HL-60/S4 treated with phorbol 12-myristate 13-acetate at 8.2 ng/mL for 4 days and 3 days (cell line): ENCODE results near the gene FBXL19.
"Not testable (repeated sequence)": the region's sequence is repeated elsewhere in the genome, so short reads cannot be mapped to it uniquely, and the experiment has no call there.

ENCODE experiments used
- in situ Hi-C: fragments of 300-500 bp; cut with MboI; formaldehyde crosslinking; loops from 2 replicates; pipeline ENCODE4 v1.15.0; 2022; ENCODE audit warnings: low sequenced_read_pairs

The FBXL19 gene, protein sequence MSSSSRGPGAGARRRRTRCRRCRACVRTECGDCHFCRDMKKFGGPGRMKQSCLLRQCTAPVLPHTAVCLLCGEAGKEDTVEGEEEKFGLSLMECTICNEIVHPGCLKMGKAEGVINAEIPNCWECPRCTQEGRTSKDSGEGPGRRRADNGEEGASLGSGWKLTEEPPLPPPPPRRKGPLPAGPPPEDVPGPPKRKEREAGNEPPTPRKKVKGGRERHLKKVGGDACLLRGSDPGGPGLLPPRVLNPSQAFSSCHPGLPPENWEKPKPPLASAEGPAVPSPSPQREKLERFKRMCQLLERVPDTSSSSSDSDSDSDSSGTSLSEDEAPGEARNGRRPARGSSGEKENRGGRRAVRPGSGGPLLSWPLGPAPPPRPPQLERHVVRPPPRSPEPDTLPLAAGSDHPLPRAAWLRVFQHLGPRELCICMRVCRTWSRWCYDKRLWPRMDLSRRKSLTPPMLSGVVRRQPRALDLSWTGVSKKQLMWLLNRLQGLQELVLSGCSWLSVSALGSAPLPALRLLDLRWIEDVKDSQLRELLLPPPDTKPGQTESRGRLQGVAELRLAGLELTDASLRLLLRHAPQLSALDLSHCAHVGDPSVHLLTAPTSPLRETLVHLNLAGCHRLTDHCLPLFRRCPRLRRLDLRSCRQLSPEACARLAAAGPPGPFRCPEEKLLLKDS

DNA sequence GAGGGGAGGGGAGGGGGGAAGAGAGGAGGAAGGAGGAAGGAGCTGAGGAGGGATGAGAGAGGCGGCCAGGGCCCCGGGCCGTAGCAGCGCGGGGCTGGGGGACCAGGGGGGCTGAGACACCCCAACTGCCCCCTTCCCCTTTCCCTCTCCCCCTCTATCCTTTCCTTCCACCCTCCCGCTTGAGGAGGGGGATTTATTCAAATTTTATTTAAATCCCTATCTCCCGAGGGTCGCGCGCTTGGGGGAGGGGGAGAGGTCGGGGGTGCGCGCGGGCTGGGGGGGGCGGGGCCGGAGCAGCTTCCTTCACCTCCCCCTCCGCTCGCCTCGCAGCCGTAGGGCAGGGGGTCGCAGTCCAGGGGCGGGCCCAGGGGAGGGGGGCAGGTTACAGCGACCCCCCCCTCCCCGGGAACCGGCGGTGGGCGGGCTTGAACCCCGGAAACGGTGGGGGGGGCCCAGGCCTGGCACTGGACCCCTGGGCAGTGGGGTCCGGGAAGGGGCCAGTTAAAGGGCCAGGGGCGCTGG is at the start of gene FBXL19:
Gene FBXL19 (plus strand): TSS at position 19 of the 522 bp plus-strand sequence. CDS start 2,183 bp downstream, outside the sequence.
- in situ Hi-C loops, result no loop called here

DNA sequence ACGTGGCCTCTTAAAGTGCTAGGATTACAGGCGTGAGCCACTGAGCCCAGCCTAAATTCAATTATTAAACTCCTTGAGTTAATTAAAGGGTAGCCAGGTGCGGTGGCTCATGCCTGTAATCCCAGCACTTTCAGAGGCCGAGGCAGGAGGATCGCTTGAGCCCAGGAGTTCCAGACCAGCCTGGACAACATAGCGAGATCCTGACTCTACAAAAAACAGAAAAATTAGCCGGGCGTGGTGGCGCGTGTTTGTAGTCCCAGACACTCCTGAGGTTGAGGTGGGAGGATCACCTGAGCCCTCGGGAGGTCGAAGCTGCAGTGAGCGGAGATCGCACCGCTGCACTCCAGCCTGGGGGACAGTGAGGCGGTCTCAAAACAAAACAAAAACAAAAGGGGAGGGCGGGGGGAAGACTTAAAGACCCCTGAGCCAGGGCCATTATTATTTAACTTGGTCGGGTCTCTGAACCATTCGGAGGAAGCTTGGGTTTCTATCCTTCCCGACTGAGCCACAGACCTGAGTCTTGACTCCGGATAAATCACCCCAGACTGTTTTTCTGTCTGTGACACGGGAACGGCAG is 49.0 kb upstream of the FBXL19 start:
- in situ Hi-C loops, result no loop called here

DNA sequence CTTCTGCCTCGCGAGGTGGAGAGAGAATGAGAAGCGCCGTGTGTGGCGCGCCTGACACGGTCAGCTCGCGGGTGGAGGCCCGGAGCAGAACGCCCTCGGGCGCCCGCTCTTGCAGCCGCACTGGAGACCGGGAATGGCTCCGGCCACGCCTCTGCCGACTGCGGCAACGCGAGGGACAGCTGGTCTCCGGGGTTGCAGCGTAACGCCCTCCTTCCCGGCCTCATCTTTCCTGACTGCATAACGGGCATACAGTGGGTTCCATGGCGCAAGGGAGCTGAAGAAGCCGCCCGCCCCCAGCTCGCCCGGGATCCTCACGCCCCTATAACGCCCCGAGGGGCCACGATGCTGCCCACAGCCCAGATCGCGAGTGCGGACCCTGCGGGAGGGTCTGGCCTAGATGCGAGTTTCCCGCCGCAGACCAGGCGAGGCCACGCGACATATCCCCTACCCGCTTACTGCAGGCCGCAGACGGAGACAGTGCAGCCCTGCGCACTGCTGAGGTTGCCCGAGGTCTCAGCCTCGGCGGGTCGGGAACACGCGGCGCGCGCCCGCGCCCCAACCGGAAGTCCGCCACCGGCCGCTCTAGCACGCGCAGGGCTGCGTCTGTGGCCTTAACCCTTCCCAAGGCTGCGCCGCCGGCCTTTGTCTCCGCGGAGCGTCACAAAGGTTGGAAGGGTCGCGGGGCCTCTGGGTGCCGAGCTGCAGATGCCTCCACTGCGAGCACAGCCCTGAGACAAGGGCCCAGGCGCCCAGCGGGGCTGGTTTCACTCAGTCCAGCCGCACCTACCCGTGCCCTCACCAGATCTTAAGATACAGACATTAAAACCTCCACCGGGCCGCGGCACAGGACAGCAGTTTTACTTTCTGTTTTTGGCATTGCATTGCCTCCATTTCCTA is 48.3 kb upstream of the FBXL19 start:
- in situ Hi-C loops, result no loop called here

DNA sequence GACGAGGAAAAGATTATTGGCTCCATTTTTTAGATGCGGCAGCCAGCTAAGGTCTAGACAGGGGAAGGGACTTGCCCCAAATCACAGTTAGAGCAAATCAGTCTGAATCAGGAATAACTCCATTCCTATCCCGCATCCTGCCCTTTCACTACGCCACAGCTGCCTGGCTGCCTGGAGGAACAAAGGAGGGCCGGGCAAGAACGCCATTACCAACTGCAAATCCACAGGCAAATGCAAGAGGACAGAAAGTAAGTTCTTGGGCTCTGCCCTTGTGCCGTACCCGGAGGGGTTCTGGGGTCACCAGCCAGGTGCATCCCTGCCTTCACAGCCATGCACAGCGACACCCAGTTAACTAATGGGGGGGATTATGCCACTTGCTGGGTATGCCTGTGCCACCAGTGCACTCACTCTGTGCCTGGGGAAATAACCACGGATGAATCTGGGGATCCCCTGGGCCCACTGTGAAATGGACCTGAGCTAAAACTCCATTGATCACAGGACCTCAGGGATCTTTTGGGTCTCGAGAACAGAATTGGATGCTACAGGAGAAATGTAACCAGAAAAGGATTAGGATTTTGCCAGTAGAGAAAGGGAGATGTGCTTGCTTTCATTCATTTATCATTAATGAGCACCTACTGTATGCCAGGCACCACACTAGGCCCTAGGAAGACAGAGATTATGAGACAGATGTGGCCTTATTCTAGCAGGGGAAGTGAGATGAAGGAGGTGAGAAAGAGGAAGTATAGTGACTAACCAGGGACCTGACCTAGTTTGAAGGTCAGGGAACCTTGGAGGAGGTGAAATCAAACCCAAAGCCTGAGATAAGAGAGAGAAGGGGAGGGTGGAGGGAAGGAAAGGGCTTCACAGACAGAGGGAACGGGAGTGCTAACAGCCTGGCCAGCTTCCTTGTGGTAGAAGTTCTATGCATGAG is 47.2 kb upstream of the FBXL19 start:
- in situ Hi-C loops, result no loop called here

DNA sequence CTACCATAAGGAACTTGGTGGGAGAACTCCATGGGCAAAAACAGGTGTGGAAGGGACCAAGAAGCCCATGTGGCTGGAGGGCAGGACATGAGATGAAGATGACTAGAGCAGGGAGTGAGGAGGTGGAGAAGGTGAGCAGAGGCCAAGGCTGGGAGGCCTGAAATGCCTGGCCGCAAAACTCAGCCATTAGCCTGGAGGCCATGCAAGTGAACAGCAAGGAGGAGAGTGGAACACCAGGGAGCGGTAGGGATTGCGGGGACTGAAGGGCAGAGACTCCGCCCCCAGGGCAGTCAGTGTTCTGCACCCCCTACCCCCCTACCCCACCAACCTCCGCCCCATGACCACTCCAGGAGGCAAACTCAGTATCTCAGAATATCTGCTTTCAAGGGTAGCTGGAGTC is 46.5 kb upstream of the FBXL19 start:
- in situ Hi-C loops, result no loop called here

DNA sequence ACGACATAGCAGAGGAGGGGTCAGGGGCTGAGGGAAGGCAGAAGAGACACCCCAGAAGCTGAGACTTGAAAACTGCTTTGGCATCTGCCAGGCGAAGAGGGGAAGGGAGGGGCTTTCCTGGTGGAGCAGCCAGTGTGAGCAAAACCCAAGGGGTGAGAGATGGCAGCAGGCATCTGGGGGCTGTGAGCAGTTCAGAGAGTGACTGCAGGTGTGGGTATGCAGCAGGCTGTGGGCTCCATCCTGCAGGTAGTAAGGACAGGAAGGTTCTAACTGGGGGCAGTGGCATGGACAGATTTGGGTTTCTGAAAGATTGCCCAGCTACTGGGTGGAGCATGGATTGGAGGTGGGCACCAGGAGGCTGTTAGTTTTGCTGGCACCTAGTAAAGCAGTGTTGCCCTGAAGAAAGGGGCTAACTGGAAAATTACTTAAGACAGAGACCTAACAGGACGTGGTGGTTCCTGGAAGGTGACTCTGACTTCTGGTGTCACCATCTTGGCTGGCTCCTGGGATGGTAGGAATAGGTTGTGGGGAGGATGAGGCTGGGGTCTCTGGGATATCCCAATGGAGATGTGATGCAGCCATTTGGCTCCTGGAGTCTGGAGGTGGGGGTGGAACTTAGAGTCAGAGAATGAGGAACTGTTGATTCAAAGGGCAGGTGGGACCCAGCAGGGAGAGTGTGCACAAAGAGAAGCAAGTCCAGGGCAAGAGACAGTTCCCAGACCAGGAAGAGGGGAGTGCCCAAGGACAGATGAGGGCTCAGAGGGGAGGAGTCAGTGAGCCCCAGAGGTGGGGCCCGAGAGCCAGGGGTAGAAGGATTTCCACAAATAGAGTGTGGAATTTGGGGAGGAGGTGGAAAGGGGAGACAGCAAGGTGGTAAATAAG is 40.7 kb upstream of the FBXL19 start:
- in situ Hi-C loops, result no loop called here

DNA sequence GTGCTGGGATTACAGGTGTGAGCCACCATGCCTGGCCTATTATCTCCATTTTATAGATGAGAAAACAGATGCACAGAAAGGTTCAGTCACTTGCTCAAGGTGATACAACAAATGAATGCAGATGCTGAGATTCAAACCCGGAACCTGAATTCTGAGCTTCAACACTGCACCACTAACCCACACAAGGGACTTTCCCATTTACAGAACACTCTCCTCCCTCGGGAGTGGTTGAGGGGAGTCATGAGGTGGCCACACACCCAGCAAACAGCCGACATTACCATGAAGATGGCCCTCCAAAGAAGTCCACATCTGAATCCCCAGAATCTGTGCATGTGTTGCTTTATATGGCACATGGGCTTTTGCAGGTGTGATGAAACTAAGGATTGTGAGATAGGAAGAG is 38.6 kb upstream of the FBXL19 start:
- in situ Hi-C loops, result no loop called here

DNA sequence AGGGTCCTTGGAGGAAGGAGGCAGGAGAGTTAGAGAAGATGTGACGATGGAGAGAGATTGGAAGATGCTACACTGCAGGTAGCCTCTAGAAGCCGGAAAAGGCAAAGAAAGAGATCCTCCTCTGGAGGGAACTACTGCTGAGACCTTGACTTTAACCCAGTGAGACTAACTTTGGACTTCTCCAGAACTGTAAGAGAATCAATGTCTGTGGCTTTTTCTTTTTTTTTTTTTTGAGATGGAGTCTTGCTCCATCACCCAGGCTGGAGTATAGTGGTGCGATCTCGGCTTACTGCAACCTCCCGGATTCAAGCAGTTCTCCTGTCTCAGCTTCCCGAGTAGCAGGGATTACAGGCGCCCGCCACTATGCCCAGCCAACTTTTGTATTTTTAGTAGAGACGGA is 38.2 kb upstream of the FBXL19 start:
- in situ Hi-C loops, result no loop called here

DNA sequence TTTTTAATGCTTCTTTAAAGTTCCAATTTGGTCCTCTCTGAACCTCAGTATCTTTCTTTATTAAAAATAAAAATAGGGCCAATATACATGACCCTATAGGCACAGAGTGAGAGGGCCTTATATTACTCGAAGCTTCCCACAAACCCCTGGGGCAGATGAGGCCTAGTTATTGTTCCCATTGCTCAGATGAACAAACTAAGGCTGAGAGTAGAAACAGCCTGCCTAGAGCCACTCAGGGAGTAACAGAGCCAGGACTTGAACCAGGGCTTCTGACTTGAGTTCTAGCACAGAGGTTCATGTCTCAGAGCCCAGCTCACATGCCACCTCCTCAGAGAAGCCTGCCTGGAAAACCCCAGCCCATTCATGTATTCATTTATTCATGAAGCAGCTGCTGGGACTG is 37.2 kb upstream of the FBXL19 start:
- in situ Hi-C loops, result no loop called here

DNA sequence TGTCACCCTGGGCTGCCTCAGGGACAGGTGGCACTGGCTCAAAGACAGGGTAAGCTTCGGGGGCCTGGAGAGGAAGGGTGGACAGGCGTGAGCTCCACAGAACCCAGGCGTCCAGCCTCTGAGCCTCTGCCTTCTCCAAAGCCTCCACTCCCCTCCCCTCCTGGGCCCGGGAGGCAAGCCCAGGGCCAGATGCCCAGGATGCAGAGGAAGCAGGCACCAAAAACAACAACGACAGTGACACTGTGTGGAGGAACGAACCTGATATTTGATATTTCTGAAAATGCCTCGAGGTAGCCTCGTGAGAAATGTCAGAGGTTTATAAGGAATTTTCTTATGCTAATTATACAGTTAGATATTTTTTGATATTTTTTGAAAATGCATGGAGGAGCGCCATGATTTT is 35.4 kb upstream of the FBXL19 start:
- in situ Hi-C loops, result no loop called here

DNA sequence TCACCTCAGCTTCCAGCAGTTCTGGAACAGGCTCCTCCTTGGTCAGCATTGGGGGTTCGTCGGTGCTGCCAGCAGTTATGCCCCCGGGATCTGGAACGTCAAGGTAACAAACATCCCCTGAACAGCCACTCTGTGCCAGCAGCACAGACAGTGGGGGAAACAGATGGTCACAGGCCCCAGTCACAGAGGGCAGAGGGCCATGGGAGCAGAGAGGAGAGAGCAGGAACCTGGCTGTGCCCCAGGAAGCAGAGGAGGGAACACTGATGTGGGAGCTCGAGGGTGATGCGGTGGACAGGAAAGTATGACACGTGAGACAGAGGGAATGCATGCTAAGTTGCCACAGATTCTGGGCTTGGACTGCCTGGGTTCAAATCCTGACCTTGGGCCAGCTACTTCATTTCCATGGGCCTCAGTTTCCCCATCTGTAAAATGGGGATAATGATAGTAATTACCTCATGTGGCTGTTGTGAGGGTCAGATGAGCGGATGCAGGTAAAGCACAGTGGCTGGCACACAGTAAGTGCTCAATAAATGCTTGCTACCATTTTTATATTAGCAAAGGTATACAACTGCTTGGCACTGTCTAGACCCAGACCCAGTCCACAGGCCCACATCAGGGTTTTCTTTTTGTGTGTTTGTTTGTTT is 34.4 kb upstream of the FBXL19 start:
- in situ Hi-C loops, result no loop called here

DNA sequence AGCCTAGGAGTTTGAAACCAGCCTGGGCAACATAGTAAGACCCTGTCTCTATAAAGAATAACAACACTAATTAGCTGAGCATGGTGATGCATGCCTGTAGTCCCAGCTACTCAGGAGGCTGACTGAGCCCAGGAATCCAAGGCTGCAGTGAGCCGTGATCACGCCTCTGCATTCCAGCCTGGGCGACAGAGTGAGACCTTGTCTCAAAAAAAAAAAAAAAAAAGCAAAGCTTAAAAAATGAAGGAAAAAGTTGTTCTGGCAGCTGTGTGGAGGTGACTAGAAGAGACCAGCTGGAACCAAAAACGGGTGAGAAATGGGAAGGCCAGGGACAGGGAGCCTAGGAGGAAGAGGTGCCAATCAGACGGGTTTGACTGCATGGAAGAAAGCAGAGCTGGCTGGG is 33.7 kb upstream of the FBXL19 start:
- in situ Hi-C loops, result no loop called here

DNA sequence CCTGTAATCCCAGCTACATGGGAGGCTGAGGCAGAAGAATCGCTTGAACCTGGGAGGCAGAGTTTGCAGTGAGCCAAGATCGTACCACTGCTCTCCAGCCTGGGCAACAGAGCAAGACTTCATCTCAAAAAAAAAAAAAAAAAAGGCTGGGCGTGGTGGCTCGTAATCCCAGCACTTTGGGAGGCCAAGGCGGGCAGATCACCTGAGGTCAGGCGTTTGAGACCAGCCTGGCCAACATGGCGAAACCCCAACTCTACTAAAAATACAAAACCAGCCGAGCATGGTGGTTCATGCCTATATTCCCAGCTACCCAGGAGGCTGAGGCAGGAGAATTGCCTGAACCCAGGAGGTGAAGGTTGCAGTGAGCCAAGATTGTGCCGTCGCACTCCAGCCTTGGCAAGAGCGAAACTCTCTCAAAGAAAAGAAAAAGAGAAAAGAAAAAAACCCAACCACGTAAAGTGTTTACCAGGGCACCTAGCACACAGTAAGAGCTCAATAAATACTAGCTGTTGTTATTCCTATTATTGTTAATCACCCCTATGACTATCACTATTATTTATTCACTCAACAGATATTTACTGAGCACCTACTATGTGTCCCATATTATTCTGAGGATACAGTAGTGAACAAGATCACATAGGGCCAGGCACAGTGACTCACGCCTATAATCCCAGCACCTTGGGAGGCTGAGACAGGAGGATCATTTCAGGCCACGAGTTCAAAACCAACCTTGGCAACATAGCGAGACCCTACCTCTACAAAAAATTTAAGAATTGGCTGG is 32.1 kb upstream of the FBXL19 start:
- in situ Hi-C loops, result not testable (repeated sequence)

DNA sequence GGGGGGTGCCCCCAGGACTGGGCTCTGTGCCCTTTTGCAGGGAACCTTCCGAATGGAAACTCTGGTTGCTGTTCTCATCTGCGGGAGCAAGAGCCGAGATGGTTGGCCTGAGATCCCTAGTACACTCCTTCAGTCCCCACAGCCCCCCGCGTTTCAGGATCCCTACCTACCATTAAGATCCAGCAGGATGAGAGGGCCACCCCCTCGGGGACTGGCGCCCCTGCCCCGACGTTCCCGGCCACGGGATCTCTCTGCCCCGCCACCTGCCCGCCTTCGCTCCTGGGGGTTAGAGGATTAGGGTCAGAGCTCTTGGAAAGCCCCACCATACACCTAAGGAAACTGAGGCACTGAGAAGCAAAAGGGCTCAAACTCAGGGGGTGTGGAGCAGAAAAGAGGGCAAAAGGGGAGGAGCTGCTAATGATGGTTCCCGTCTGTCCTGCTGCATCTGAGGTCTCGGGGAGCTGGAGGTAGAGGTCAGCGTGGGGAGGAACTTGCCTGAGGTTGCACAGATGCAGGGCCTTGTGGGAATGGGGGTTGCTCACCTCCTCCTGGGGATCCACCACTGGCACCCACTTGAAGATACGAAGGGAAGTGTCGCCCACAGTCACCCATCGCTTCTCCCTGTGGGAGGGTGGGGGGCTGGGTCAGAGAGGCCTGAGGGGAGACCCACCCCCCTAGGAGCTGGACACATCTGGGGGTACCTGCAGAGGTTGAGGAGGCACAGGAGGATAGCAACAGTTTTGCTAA is 30.5 kb upstream of the FBXL19 start:
- in situ Hi-C loops, result no loop called here

DNA sequence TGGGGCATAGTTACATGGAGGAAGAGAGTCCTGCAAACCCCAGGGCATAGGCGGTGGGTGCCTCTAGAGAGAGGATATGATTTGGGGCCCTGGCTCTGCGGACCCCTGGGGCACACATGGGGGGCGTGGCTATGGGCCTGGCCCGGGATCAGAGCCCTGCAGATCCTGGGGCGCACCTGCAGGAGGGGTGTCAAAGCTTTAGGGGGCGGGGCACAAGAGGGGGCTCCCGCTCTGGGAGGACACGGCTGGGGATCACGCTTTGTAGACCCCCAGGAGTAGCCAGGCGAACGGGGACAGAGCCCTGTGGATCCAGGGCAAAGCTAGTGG is 30.0 kb upstream of the FBXL19 start:
- in situ Hi-C loops, result no loop called here

DNA sequence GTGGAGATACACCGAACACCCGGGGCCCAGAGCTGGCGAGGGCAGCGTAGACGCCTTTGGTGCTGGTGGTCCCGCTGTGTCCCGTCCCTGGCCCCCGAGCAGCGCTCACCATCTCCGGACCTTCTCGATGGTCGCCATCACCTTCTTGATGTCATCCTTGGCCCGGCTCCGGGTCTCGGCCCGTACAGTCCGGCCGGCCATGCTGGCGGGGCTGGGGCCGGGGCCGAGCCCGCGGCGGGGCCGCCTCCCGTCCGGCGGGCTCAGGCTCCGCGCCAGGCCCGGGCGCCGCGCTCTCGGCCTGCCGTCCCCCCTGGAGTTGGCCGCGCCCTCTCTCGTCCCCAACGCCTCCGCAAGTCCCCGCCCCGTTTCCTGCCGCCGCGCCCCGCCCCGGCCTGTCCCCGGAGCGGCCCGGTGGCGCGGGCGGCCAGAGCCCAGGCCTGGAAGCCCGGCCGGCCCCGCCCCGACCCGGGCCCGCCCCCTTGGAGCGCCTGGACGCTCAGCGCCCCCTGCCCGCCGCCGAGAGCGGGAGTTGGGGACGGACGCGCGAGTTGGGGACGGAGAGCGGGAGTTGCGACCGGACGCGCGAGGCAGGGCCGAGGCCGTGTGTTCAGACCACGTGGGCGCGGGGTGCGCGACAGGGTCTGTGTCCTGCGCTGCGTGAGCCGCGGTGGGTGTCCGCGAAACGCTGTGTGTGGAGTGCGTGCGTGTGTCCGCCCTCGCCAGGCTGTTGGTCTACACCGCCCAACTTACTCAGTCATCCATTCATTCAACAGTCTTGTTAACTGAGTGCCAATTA is 29.4 kb upstream of the FBXL19 start, which contains the start of gene BCL7C:
Gene BCL7C (minus strand): TSS at position 334 of the 796 bp plus-strand sequence. CDS start 133 bp downstream, at position 201.
- in situ Hi-C loops, result no loop called here
